DND-41 (cell line): Measurements from ENCODE around the gene KLHDC8A.

ENCODE experiments used
- EZH2 ChIP-seq: IDR thresholded peaks from 3 replicates; pipeline ENCODE4 v1.6.1; 2012; ENCODE audit warnings: borderline replicate concordance, low read depth, mild to moderate bottlenecking, moderate library complexity, low read length, inconsistent platforms; ENCODE audit not compliant: severe bottlenecking
- TF ChIP-seq, protein P1 (sequence below): IDR thresholded peaks from 2 replicates; pipeline ENCODE4 v1.5.1; 2012; ENCODE audit warnings: borderline replicate concordance, low read length, moderate library complexity, mild to moderate bottlenecking; ENCODE audit not compliant: poor library complexity, severe bottlenecking; ENCODE audit errors: extremely low read depth

DNA sequence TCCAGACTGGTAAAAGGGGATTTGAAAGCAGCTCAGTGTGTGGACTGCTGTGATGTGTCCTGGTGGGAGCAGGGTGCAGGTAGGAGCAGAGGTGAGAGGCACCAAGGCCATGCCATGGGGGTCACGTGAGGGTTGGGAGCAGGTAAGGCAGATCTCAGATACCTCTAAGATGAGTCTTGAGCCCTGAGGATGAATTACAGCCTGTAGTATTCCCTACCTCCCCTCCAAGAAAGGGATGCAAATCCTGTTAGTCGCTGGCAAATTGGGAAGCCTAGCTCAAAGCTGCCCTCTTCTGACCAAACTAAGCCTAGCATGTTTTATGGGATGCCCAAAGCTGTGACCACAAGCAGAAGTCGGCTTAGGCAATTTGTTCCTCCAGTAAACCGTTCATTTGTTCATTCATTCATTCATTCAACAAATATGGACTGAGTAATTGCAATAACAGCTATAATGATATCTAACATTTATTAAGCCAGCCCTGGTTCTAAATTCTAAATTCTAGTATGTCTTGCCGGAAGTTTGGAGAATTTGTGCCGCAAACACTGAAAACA lies 31.3 kb downstream of the KLHDC8A start:
- TF ChIP-seq, protein P1, sequence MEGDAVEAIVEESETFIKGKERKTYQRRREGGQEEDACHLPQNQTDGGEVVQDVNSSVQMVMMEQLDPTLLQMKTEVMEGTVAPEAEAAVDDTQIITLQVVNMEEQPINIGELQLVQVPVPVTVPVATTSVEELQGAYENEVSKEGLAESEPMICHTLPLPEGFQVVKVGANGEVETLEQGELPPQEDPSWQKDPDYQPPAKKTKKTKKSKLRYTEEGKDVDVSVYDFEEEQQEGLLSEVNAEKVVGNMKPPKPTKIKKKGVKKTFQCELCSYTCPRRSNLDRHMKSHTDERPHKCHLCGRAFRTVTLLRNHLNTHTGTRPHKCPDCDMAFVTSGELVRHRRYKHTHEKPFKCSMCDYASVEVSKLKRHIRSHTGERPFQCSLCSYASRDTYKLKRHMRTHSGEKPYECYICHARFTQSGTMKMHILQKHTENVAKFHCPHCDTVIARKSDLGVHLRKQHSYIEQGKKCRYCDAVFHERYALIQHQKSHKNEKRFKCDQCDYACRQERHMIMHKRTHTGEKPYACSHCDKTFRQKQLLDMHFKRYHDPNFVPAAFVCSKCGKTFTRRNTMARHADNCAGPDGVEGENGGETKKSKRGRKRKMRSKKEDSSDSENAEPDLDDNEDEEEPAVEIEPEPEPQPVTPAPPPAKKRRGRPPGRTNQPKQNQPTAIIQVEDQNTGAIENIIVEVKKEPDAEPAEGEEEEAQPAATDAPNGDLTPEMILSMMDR, result peak; percentile 85
- no peak for TF ChIP-seq EZH2
